Thyroid gland (tissue), 4 donors: Measurements from ENCODE around the gene DPP7.
"Not testable (repeated sequence)": the region's sequence is repeated elsewhere in the genome, so short reads cannot be mapped to it uniquely, and the experiment has no call there.

ENCODE experiments used
- CTCF ChIP-seq, 6 experiments: fragments of 200-600 bp in 3 of 6; fragments of 450-650 bp in 3 of 6; sonication (generic) in 3 of 6; IDR thresholded peaks; one replicate each; pipeline ENCODE4 v1.5.1; 2016 to 2019; ENCODE audit warnings: antibody characterized with exemption in 6 of 6, mild to moderate bottlenecking in 2 of 6, inconsistent platforms in 1 of 6, moderate library complexity in 1 of 6
- POLR2A ChIP-seq, 2 donors: fragments of 450-650 bp; IDR thresholded peaks; one replicate each; pipeline ENCODE4 v1.6.1; 2017; ENCODE audit warnings: antibody characterized with exemption in 2 of 2, mild to moderate bottlenecking in 2 of 2, moderate library complexity in 1 of 2

- not testable (repeated sequence) for TF ChIP-seq CTCF, POLR2A (IDR thresholded peaks at IDR 0.05)
Measured at GRCh38 chr9:137122796-137123467, 8.4 kb upstream of the DPP7 start.
